ENCODE data around the gene ZBTB16.

GRCh38 chr11:114275280-114275679 lies 215.8 kb downstream of the ZBTB16 start:
- TF ChIP-seq POLR2A (IDR thresholded peaks at IDR 0.05) = no peak
- no peak for TF ChIP-seq EP300 (IDR thresholded peaks at IDR 0.05)

All from ovary (tissue), 1 donor.